ENCODE results near the gene SLC10A7.

SLC10A7 gene

GRCh38 chr4:146224326-146224966 lies 297.3 kb downstream of the SLC10A7 start:
- ChIA-PET POLR2A (ENCODE audit: low non-redundant PET) (no interaction called here), CTCF (no interaction called here)
- TF ChIP-seq CTCF (conservative IDR thresholded peaks at IDR 0.05; ENCODE audit: low read depth) = no peak
- no peak overlapping the region for H3K27ac ChIP-seq
- DNase-seq (ENCODE audit: low spot score) = no peak

- H3K27ac ChIP-seq = no peak overlapping the region
- CTCF ChIA-PET = no interaction called here
- no peak for TF ChIP-seq CTCF (conservative IDR thresholded peaks at IDR 0.05; ENCODE audit: low read depth)
- peak; percentile 49 for DNase-seq (ENCODE audit: low spot score)
- POLR2A ChIA-PET (ENCODE audit: low non-redundant PET) = interaction anchor here (0.6 kb wide), 1 partner anchor 1437 kb away, joined by 4 read pairs; no protein-coding TSS in a partner anchor
Measured at GRCh38 chr4:146222313-146222712, 299.4 kb downstream of the SLC10A7 start.

GRCh38 chr4:146214238-146214637 lies 307.5 kb downstream of the SLC10A7 start, which contains the start of gene REELD1:
Gene REELD1, plus strand, starts transcription at chr4:146214538. Its CDS starts 2,415 bp downstream, at chr4:146216953.
- ChIA-PET CTCF (no interaction called here), POLR2A (ENCODE audit: low non-redundant PET) (no interaction called here)
- H3K27ac ChIP-seq = no peak within 1 kb of the TSS
- no peak for DNase-seq (ENCODE audit: low spot score)
- no peak for TF ChIP-seq CTCF (conservative IDR thresholded peaks at IDR 0.05; ENCODE audit: low read depth)

DNA sequence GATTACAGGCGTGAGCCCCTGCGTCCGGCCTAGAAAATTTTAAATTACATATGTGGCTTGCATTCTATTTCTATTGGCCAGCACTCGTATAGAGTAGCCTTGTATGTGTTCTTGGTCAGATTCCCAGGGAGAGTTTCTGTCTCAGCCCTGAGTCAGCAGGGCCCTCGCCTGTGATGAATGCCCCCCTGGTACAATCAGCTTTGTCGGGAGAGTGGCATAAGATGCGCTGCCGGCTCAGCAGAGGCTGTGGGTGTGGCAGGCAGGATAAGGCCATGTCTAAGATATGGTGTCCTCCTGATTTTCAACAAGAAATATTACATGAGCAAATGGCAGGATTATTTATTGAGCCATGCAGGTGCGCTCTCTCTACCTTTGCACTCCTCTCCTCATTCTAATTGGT lies 309.0 kb downstream of the SLC10A7 start:
- H3K27ac ChIP-seq = no peak overlapping the region
- POLR2A ChIA-PET (ENCODE audit: low non-redundant PET) = no interaction called here
- DNase-seq (ENCODE audit: low spot score) = no peak
- no peak for TF ChIP-seq CTCF (conservative IDR thresholded peaks at IDR 0.05; ENCODE audit: low read depth)
- CTCF ChIA-PET = no interaction called here

GRCh38 chr4:146211440-146211839 lies 310.3 kb downstream of the SLC10A7 start:
- no peak for TF ChIP-seq CTCF (conservative IDR thresholded peaks at IDR 0.05; ENCODE audit: low read depth)
- ChIA-PET POLR2A (ENCODE audit: low non-redundant PET) (no interaction called here), CTCF (no interaction called here)
- H3K27ac ChIP-seq = no peak overlapping the region
- DNase-seq (ENCODE audit: low spot score) = no peak

DNA sequence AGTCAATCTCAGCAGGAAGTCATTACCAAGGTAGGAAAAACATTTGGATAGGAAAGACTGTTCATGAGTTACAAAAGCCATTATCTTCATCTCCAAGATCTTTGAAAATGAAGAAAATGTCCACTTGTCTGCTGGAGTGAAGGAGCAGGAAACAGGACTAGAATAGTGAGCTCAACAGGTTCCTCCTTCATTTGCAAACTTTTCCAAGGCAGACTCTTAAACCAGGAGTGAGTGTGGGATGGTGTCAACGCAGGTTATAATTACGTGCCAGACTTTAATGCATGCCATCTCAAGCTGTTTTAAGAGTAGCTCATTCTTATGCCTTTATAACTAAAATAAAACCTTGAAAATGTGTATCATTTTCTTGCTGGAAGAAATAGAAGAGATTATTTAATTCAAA lies 310.9 kb downstream of the SLC10A7 start:
- H3K27ac ChIP-seq = no peak overlapping the region
- POLR2A ChIA-PET (ENCODE audit: low non-redundant PET) = no interaction called here
- no peak for TF ChIP-seq CTCF (conservative IDR thresholded peaks at IDR 0.05; ENCODE audit: low read depth)
- CTCF ChIA-PET = no interaction called here
- DNase-seq (ENCODE audit: low spot score) = no peak
